Spleen (tissue), 11 donors: Measurements from ENCODE around the gene FSHR. TPM values are rescaled to one million over a fixed set of nuclear protein-coding genes. Genes with fewer than 3 reads are reported as not detected.

Experiments
- DNase-seq: peaks from one replicate; pipeline ENCODE4 v3.0.0-alpha.2; 2020
- H3K27ac ChIP-seq, 8 donors: fragments of 200-600 bp; sonication (generic) in 7 of 8; 1 replicate in 4 of 8; 2 replicates in 4 of 8; pipeline versions ENCODE4 v1.5.0 to v1.8.0; 2016 to 2021; ENCODE audit warnings: inconsistent platforms in 4 of 8, mild to moderate bottlenecking in 4 of 8, moderate library complexity in 1 of 8
- H3K27me3 ChIP-seq, 7 donors: fragments of 200-600 bp; sonication (generic) in 6 of 7; replicated peaks in 1 of 7; 1 replicate in 4 of 7; 2 replicates in 3 of 7; pipeline versions ENCODE4 v1.5.0 to v1.8.0; 2016 to 2021; ENCODE audit warnings: inconsistent platforms in 3 of 7, mild to moderate bottlenecking in 1 of 7
- H3K36me3 ChIP-seq, 6 donors: fragments of 200-600 bp; sonication (generic) in 5 of 6; 1 replicate in 4 of 6; 2 replicates in 2 of 6; pipeline versions ENCODE4 v1.5.0 to v1.8.0; 2016 to 2021; ENCODE audit warnings: inconsistent platforms in 2 of 6
- H3K4me1 ChIP-seq, 6 donors: fragments of 200-600 bp; sonication (generic) in 5 of 6; 1 replicate in 3 of 6; 2 replicates in 3 of 6; pipeline versions ENCODE4 v1.5.0 to v1.8.0; 2016 to 2021; ENCODE audit warnings: inconsistent platforms in 3 of 6
- H3K4me3 ChIP-seq, 8 donors: fragments of 200-600 bp; sonication (generic) in 7 of 8; 1 replicate in 4 of 8; 2 replicates in 4 of 8; pipeline versions ENCODE4 v1.5.0 to v1.8.0; 2016 to 2021; ENCODE audit warnings: inconsistent platforms in 4 of 8, mild to moderate bottlenecking in 4 of 8, moderate library complexity in 2 of 8
- H3K9me3 ChIP-seq, 8 donors: fragments of 200-600 bp; sonication (generic) in 7 of 8; 1 replicate in 4 of 8; 2 replicates in 4 of 8; pipeline versions ENCODE4 v1.5.0 to v1.8.0; 2016 to 2021; ENCODE audit warnings: inconsistent platforms in 4 of 8
- POLR2A ChIP-seq, 3 donors: fragments of 450-650 bp; IDR thresholded peaks; one replicate each; pipeline ENCODE4 v1.5.1; 2017; ENCODE audit warnings: antibody characterized with exemption in 3 of 3, mild to moderate bottlenecking in 1 of 3
- POLR2AphosphoS5 ChIP-seq, 3 donors: sonication (generic); formaldehyde crosslinking; IDR thresholded peaks; one replicate each; pipeline ENCODE4 v1.5.1; 2017; ENCODE audit warnings: antibody characterized with exemption in 3 of 3
- WGBS, 5 donors: extraction: QIAGEN DNeasy Blood & Tissue Kit in 3 of 5; methylation state at CpG; one replicate each; pipeline versions ENCODE4 v1.1.5 to v1.1.7; 2013 to 2018; 5-methylcytosine and 5-hydroxymethylcytosine counted together
- intact Hi-C: fragments of 100-400 bp; cut with DNase I; formaldehyde crosslinking; loops from one replicate; pipeline ENCODE4 v1.15.0; 2023; ENCODE audit warnings: low total_unique reads
- polyA plus RNA-seq, 3 donors: library from polyadenylated mRNA; stranded (reverse); fragments of 200-250 nt; gene quantifications; one replicate each; pipeline ENCODE4 v1.2.1, GENCODE V29; 2013
- total RNA-seq, 7 donors: library from RNA; depleted of rRNA in 3 of 7; stranded (reverse); fragments of >200 nt in 3 of 7; fragmentation: NEBNext Ultra II Directional in 4 of 7; extraction: Animal tissue kit (Norgen Biotek cat#: 25700) in 4 of 7; gene quantifications; one replicate each; pipeline versions ENCODE4 v1.1.0 to v1.2.1, GENCODE V29; 2016 to 2021
- TF ChIP-seq, protein P1 (sequence below), 11 experiments: fragments of 200-600 bp in 7 of 11; fragments of 450-650 bp in 4 of 11; sonication (generic) in 4 of 11; IDR thresholded peaks in 8 of 11; conservative IDR thresholded peaks in 3 of 11; 1 replicate in 7 of 11; 2 replicates in 4 of 11; pipeline versions ENCODE4 v1.4.0 to v1.8.0; 2016 to 2021; ENCODE audit warnings: antibody characterized with exemption in 11 of 11, inconsistent platforms in 4 of 11, mild to moderate bottlenecking in 1 of 11
- donor health status: healthy with polysubstance abuse.
- donor health status: DM: no; HTN: no; CAD: no; lungs with moderate emphysema.
- donor health status: DM: no; HTN: no; CAD: no.
- donor health status: Bipolar disorder and iron deficiency.
- donor health status: healthy.
- donor health status: DM: no; HTN: no; CAD: no.
- donor health status: DM: yes; HTN: yes; CAD: no.

FSHR gene
- total and polyA plus RNA-seq, 10 donors, result 0.03 TPM; not detected in 9

- intact Hi-C loops, result no loop called here
- Histone ChIP-seq H3K9me3 (peaks cover 0 to 9% (median 6%) of the 10 kb centered on the region in 8 donors), H3K36me3 (no peaks in the 10 kb centered on the region), H3K4me1 (no peaks in the 10 kb centered on the region), H3K27ac (no peak overlapping the region), H3K27me3 (no peaks in the 10 kb centered on the region), H3K4me3 (no peak overlapping the region)
- TF ChIP-seq POLR2AphosphoS5 (IDR thresholded peaks at IDR 0.05) (no peak), POLR2A (IDR thresholded peaks at IDR 0.05) (no peak)
- no peak for DNase-seq
Observed at GRCh38 chr2:49068613-49069012, 85.7 kb downstream of the FSHR start.

- intact Hi-C loops, result no loop called here
- H3K4me3 ChIP-seq, result no peak overlapping the region
- 58 to 75% (median 61%) methylated on average over 2 of the region's 2 CpGs for WGBS, 5 donors
Observed at GRCh38 chr2:49067971-49068370, 86.3 kb downstream of the FSHR start.

DNA sequence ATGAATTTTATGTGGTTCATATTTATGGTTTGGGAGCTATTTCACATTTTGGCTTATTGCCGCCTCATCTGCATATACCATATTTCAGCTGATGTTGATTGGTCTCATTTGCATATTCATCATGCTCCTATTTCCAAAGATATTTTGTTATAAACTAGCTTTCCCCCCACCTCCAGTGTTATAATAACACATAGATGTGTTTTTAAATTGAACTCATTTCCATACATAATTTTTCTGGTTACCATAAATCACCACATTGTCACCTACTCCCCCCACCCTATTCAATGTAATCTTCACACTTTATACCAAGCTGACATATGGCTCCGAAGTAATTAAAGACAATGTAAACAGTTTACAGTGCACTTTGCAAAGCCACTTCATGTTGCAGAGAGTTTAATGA, 101.2 kb downstream of the FSHR start:
- Histone ChIP-seq H3K36me3 (no peaks in the 10 kb centered on the region), H3K4me3 (no peak overlapping the region), H3K9me3 (peaks cover 3 to 34% (median 29%) of the 10 kb centered on the region in 8 donors), H3K27me3 (no peaks in the 10 kb centered on the region), H3K4me1 (no peaks in the 10 kb centered on the region), H3K27ac (no peak overlapping the region)
- intact Hi-C loops, result no loop called here
- TF ChIP-seq POLR2AphosphoS5 (IDR thresholded peaks at IDR 0.05) (no peak), POLR2A (IDR thresholded peaks at IDR 0.05) (no peak)
- TF ChIP-seq, protein P1, sequence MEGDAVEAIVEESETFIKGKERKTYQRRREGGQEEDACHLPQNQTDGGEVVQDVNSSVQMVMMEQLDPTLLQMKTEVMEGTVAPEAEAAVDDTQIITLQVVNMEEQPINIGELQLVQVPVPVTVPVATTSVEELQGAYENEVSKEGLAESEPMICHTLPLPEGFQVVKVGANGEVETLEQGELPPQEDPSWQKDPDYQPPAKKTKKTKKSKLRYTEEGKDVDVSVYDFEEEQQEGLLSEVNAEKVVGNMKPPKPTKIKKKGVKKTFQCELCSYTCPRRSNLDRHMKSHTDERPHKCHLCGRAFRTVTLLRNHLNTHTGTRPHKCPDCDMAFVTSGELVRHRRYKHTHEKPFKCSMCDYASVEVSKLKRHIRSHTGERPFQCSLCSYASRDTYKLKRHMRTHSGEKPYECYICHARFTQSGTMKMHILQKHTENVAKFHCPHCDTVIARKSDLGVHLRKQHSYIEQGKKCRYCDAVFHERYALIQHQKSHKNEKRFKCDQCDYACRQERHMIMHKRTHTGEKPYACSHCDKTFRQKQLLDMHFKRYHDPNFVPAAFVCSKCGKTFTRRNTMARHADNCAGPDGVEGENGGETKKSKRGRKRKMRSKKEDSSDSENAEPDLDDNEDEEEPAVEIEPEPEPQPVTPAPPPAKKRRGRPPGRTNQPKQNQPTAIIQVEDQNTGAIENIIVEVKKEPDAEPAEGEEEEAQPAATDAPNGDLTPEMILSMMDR (IDR thresholded peaks at IDR 0.05 in 8 of 11, conservative IDR thresholded peaks at IDR 0.05 in 3 of 11), result no peak
- WGBS, 5 donors, result 37 to 74% (median 65%) methylated on average over 2 of the region's 2 CpGs
- no peak for DNase-seq

More at GRCh38 chr2:49067971-49068370, 86.3 kb downstream of the FSHR start:
- Histone ChIP-seq H3K4me1 (no peaks in the 10 kb centered on the region), H3K36me3 (no peaks in the 10 kb centered on the region), H3K9me3 (peaks cover 0 to 3% (median under 1%) of the 10 kb centered on the region in 8 donors), H3K27ac (no peak overlapping the region), H3K27me3 (no peaks in the 10 kb centered on the region)
- TF ChIP-seq, protein P1 (IDR thresholded peaks at IDR 0.05 in 8 of 11, conservative IDR thresholded peaks at IDR 0.05 in 3 of 11), result no peak
- DNase-seq, result no peak

DNA sequence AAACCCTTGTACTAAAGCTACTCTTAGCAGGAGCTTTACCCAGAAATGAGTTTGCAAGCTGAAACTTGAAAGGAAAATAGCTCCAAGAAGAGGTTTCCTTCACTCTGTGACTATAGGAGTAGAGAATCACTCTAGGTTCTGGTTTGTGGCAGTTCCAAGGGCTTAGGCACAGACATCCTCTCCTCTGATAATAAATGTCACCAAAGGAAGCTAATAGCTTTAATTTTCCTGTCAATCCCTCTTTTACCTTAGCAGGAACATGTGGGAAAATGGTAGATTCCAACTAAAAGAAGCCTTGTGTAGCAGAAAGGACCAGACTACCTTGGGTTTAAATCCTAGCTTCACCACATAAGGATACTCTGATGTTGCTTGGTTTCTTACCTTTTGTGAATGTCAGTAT, 104.0 kb downstream of the FSHR start:
- Histone ChIP-seq H3K27me3 (no peaks in the 10 kb centered on the region), H3K4me3 (no peak overlapping the region), H3K27ac (no peak overlapping the region), H3K4me1 (no peaks in the 10 kb centered on the region), H3K36me3 (no peaks in the 10 kb centered on the region), H3K9me3 (peaks cover 0 to 13% (median 9%) of the 10 kb centered on the region in 8 donors)
- intact Hi-C loops, result no loop called here
- DNase-seq, result no peak
- TF ChIP-seq, protein P1 (IDR thresholded peaks at IDR 0.05 in 8 of 11, conservative IDR thresholded peaks at IDR 0.05 in 3 of 11), result no peak
- TF ChIP-seq POLR2AphosphoS5 (IDR thresholded peaks at IDR 0.05), result no peak
- no peak for TF ChIP-seq POLR2A (IDR thresholded peaks at IDR 0.05)

- Histone ChIP-seq H3K27me3 (no peaks in the 10 kb centered on the region), H3K4me1 (no peaks in the 10 kb centered on the region), H3K9me3 (peaks cover 0 to 2% (median 0%) of the 10 kb centered on the region in 8 donors), H3K4me3 (no peak overlapping the region), H3K27ac (no peak overlapping the region), H3K36me3 (no peaks in the 10 kb centered on the region)
- WGBS, 5 donors, result 70 to 83% (median 76%) methylated on average over 1 of the region's 1 CpG
- intact Hi-C loops, result no loop called here
- TF ChIP-seq POLR2A (IDR thresholded peaks at IDR 0.05) (no peak), POLR2AphosphoS5 (IDR thresholded peaks at IDR 0.05) (no peak)
- TF ChIP-seq, protein P1 (IDR thresholded peaks at IDR 0.05 in 8 of 11, conservative IDR thresholded peaks at IDR 0.05 in 3 of 11), result no peak
- DNase-seq, result no peak
Observed at GRCh38 chr2:49049161-49049560, 105.2 kb downstream of the FSHR start.
